ENCODE data around the gene LAP3.

Gene LAP3

GRCh38 chr4:17623451-17624001 is 46.5 kb downstream of the LAP3 start:
- DNase-seq, result no peak

- no peak for DNase-seq
These were observed 47.8 kb downstream of the LAP3 start for GRCh38 chr4:17624821-17625220.

GRCh38 chr4:17630228-17630627 is 53.2 kb downstream of the LAP3 start:
- no peak for DNase-seq

- no peak for DNase-seq
These were observed 56.6 kb downstream of the LAP3 start for GRCh38 chr4:17633600-17633999.

GRCh38 chr4:17635056-17635455 is 58.1 kb downstream of the LAP3 start:
- no peak for DNase-seq

- DNase-seq, result no peak
These were observed 59.3 kb downstream of the LAP3 start for GRCh38 chr4:17636341-17636695.

GRCh38 chr4:17636696-17637622 is 60.0 kb downstream of the LAP3 start:
- peak; percentile 82 for DNase-seq

- DNase-seq, result no peak
These were observed 62.1 kb downstream of the LAP3 start for GRCh38 chr4:17639136-17639535.

- DNase-seq, result no peak
These were observed 65.4 kb downstream of the LAP3 start for GRCh38 chr4:17642398-17642783.

- no peak for DNase-seq
These were observed 69.7 kb downstream of the LAP3 start for GRCh38 chr4:17646693-17647092.

- no peak for DNase-seq
These were observed 70.3 kb downstream of the LAP3 start for GRCh38 chr4:17647176-17647806.

GRCh38 chr4:17647927-17648326 is 70.9 kb downstream of the LAP3 start:
- DNase-seq, result no peak

- no peak for DNase-seq
These were observed 73.4 kb downstream of the LAP3 start for GRCh38 chr4:17650406-17650805.

- DNase-seq, result no peak
These were observed 77.7 kb downstream of the LAP3 start for GRCh38 chr4:17654701-17655100.

GRCh38 chr4:17657090-17657489 is 80.1 kb downstream of the LAP3 start:
- DNase-seq, result no peak
